ENCODE data around the gene NEK10. TPM values are rescaled to one million over a fixed set of nuclear protein-coding genes. Genes with fewer than 3 reads are reported as not detected.

NEK10 gene
- total RNA-seq, 2 experiments from 2014 or later = 0.28 to 1.3 TPM

DNA sequence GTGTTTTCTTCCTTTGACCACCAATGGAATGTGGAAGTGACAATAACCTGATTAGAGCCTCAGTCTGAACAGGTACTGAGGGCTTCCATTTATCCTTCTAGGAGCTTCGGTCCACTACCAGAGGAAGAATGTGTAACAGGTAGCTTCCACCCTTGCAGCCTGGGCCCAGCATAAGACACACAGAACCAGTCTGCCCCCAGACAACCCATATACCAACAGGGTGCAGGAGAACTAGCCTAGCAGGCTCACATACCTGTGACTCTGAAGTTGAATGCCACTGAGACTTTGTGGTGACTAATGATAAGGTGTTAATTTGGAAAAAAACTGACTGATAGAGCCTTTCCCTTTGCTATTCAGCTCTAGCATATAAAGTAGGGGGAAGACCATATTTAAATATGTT lies 166.2 kb downstream of the NEK10 start:
- TF ChIP-seq, protein P1, sequence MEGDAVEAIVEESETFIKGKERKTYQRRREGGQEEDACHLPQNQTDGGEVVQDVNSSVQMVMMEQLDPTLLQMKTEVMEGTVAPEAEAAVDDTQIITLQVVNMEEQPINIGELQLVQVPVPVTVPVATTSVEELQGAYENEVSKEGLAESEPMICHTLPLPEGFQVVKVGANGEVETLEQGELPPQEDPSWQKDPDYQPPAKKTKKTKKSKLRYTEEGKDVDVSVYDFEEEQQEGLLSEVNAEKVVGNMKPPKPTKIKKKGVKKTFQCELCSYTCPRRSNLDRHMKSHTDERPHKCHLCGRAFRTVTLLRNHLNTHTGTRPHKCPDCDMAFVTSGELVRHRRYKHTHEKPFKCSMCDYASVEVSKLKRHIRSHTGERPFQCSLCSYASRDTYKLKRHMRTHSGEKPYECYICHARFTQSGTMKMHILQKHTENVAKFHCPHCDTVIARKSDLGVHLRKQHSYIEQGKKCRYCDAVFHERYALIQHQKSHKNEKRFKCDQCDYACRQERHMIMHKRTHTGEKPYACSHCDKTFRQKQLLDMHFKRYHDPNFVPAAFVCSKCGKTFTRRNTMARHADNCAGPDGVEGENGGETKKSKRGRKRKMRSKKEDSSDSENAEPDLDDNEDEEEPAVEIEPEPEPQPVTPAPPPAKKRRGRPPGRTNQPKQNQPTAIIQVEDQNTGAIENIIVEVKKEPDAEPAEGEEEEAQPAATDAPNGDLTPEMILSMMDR (conservative IDR thresholded peaks at IDR 0.05; ENCODE audit: low read length) = no peak
- TF ChIP-seq EZH2phosphoT487 (IDR thresholded peaks at IDR 0.05; ENCODE audit: borderline replicate concordance, low read depth, low read length) = no peak
- DNase-seq (ENCODE audit: low spot score) = no peak
- BruUV-seq (replicated peaks) = no TSS peak

DNA sequence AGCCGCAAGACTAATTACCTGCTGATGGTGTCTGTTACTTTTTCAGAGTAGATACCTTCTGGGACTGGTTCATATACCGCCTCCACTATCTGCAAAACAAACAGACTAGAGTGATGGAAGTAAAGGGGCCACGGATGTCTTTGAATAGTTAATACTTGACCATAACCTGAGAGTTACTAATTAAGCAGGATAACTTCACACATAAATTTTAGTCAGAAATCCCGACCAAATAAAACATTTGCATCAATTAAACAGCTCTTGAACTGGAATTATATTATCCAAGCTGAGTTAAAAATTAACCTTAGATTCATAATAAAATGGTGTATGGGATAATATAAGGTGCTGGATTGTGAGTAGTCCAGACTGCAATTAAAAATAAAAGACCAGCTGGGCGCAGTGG lies 167.7 kb downstream of the NEK10 start:
- CTCF ChIA-PET (ENCODE audit: unreplicated experiment) = no interaction called here

More for the DNA sequence above, 166.2 kb downstream of the NEK10 start:
- ChIA-PET POLR2A (no interaction called here), CTCF (ENCODE audit: unreplicated experiment) (interaction anchor here (0.9 kb wide), 1 partner anchor 121 kb away, joined by 3 read pairs; no protein-coding TSS in a partner anchor)
- Histone ChIP-seq H3K4me1 (ENCODE audit: insufficient read depth, low read length, poor library complexity, severe bottlenecking) (no peaks in the 10 kb centered on the region), H4K20me1 (ENCODE audit: insufficient read depth, low read length) (no peaks in the 10 kb centered on the region), H3K36me3 (ENCODE audit: insufficient read depth, low read length) (no peaks in the 10 kb centered on the region), H3K4me2 (ENCODE audit: low read length) (no peak overlapping the region), H3K9me2 (ENCODE audit: insufficient read depth, low read length) (no peaks in the 10 kb centered on the region), H2AFZ (ENCODE audit: low read length) (no peak overlapping the region), H3K4me3 (ENCODE audit: low read depth, low read length, poor library complexity, severe bottlenecking) (no peak overlapping the region), H3K9me3 (ENCODE audit: low read length) (no peaks in the 10 kb centered on the region), H3K27ac (ENCODE audit: low read depth, low read length, poor library complexity, severe bottlenecking) (no peak overlapping the region), H3K79me2 (ENCODE audit: insufficient read depth, low read depth, low read length) (no peaks in the 10 kb centered on the region)
- intact Hi-C loops (cut with micrococcal nuclease; ENCODE audit: unreplicated experiment) = no loop called here

More for the DNA sequence above, 167.7 kb downstream of the NEK10 start:
- no peaks in the 10 kb centered on the region for H3K4me1 ChIP-seq (ENCODE audit: insufficient read depth, low read length, poor library complexity, severe bottlenecking)
- no peak for TF ChIP-seq EZH2phosphoT487 (IDR thresholded peaks at IDR 0.05; ENCODE audit: borderline replicate concordance, low read depth, low read length)
- TF ChIP-seq, protein P1 (conservative IDR thresholded peaks at IDR 0.05; ENCODE audit: low read length) = no peak
- intact Hi-C loops (cut with micrococcal nuclease; ENCODE audit: unreplicated experiment) = no loop called here
- H3K4me3 ChIP-seq (ENCODE audit: low read depth, low read length, poor library complexity, severe bottlenecking) = no peak overlapping the region
- DNase-seq (ENCODE audit: low spot score) = no peak
- BruUV-seq (replicated peaks) = no TSS peak
- H3K36me3 ChIP-seq (ENCODE audit: insufficient read depth, low read length) = no peaks in the 10 kb centered on the region
- no peaks in the 10 kb centered on the region for H4K20me1 ChIP-seq (ENCODE audit: insufficient read depth, low read length)
- no peak overlapping the region for H3K4me2 ChIP-seq (ENCODE audit: low read length)
- no peaks in the 10 kb centered on the region for H3K79me2 ChIP-seq (ENCODE audit: insufficient read depth, low read depth, low read length)
- no peaks in the 10 kb centered on the region for H3K9me3 ChIP-seq (ENCODE audit: low read length)
- H2AFZ ChIP-seq (ENCODE audit: low read length) = no peak overlapping the region
- POLR2A ChIA-PET = no interaction called here
- H3K27ac ChIP-seq (ENCODE audit: low read depth, low read length, poor library complexity, severe bottlenecking) = no peak overlapping the region
- H3K9me2 ChIP-seq (ENCODE audit: insufficient read depth, low read length) = no peaks in the 10 kb centered on the region

Data from OCI-LY7 (cell line).